DOHH2 (cell line): Measurements from ENCODE around the gene OPALIN.

Experiments
- CTCF ChIP-seq: fragments of 200-600 bp; sonication (generic); IDR thresholded peaks from one replicate; pipeline ENCODE4 v1.5.1; 2014; ENCODE audit warnings: antibody characterized with exemption, mild to moderate bottlenecking, low read depth, low read length; ENCODE audit not compliant: poor library complexity, severe bottlenecking
- EZH2phosphoT487 ChIP-seq: fragments of 200-600 bp; sonication (generic); IDR thresholded peaks from 2 replicates; pipeline ENCODE4 v1.6.1; 2017; ENCODE audit warnings: borderline replicate concordance, mild to moderate bottlenecking, antibody characterized with exemption, low read length, moderate library complexity, mixed read lengths

DNA sequence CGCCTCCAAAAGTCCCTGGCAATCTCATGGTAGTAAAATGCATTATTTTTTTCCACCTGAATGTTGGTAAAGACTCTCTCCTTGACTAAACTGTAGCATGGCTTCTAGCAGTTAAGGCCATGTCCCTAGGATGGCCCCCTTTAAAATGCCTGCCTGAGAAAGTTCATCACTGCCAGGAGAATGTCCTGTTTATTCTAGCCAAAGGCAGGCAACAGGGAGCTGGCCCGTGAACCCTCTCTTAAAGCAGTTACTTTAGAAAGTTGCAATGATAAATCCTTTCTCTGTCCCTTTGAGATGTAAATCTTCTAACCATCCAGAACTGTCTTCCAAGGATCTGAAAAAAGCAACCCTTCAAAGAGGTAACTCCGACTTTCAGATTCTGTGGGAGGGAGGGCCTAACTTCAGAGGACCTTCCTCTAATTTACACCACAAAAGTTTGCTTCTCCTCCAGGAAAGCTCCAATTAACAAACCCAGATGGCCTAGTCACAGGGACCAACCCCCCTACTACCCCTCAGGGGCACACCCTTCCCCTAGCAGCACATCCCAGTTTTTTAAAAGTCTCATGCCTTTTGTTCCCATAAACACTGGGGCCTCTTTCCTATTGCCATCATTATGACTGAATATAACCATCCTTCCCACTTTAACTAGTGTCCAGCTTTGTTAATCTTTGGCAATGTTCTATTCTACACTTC is 49.0 kb downstream of the OPALIN start:
- no peak for TF ChIP-seq CTCF
- TF ChIP-seq EZH2phosphoT487 = no peak
